K562 (cell line): ENCODE results near the gene BPHL. TPM values are rescaled to one million over a fixed set of nuclear protein-coding genes. Genes with fewer than 3 reads are reported as not detected.
A peak's percentile ranks its signal among the peaks of the same experiment; 100 is the strongest.

Experiments used
- BRF1 ChIP-seq: IDR thresholded peaks from 3 replicates; pipeline ENCODE4 v1.6.1; 2011; ENCODE audit warnings: borderline replicate concordance, mild to moderate bottlenecking; ENCODE audit not compliant: insufficient read length; ENCODE audit errors: extremely low read depth
- HNRNPH1 ChIP-seq: fragments of 200-400 bp; formaldehyde crosslinking; optimal IDR thresholded peaks from 2 replicates; pipeline ENCODE3; 2017; ENCODE audit warnings: low read depth, mild to moderate bottlenecking, low read length, moderate library complexity
- MIER1 ChIP-seq: fragments of 450-650 bp; IDR thresholded peaks from 2 replicates; pipeline ENCODE4 v1.6.1; 2016; ENCODE audit warnings: antibody characterized with exemption, mild to moderate bottlenecking, low read depth
- NR2F6 ChIP-seq: fragments of 450-650 bp; formaldehyde crosslinking; IDR thresholded peaks from 2 replicates; pipeline ENCODE4 v1.4.0; 2020; ENCODE audit warnings: mild to moderate bottlenecking
- NR3C1 ChIP-seq: sonication (generic); formaldehyde crosslinking; IDR thresholded peaks from 2 replicates; pipeline ENCODE4 v1.8.1; 2022; ENCODE audit warnings: missing genetic modification reagents
- PHB ChIP-seq: fragments of 250-450 bp; sonication (Bioruptor Pico); IDR thresholded peaks from 2 replicates; pipeline ENCODE4 v1.5.0; 2021
- PHB2 ChIP-seq: fragments of 450-650 bp; IDR thresholded peaks from 2 replicates; pipeline ENCODE4 v1.6.1; 2017; ENCODE audit warnings: low read depth
- PHF8 ChIP-seq: fragments of 200-600 bp; sonication (generic); IDR thresholded peaks from 2 replicates; pipeline ENCODE4 v1.6.1; 2012; ENCODE audit warnings: mixed run types, mild to moderate bottlenecking, inconsistent platforms, low read length, moderate library complexity, borderline replicate concordance
- PML ChIP-seq: IDR thresholded peaks from 2 replicates; pipeline ENCODE4 v1.6.1; 2012; ENCODE audit warnings: low read length, inconsistent platforms
- POLR2AphosphoS5 ChIP-seq: IDR thresholded peaks from 2 replicates; pipeline ENCODE4 v1.6.1; 2011; ENCODE audit warnings: mild to moderate bottlenecking, low read depth, low read length, moderate library complexity; ENCODE audit not compliant: control insufficient read depth, insufficient read depth
- RAD51 ChIP-seq: fragments of 450-650 bp; IDR thresholded peaks from 2 replicates; pipeline ENCODE4 v1.7.1; 2016; ENCODE audit warnings: low read depth, mild to moderate bottlenecking, borderline replicate concordance
- SAP30 ChIP-seq: fragments of 200-600 bp; sonication (generic); IDR thresholded peaks from 2 replicates; pipeline ENCODE4 v1.6.1; 2012; ENCODE audit warnings: borderline replicate concordance, low read depth, mild to moderate bottlenecking, moderate library complexity, low read length, control low read depth, inconsistent platforms; ENCODE audit not compliant: insufficient read depth, poor library complexity, severe bottlenecking
- TAF9B ChIP-seq: fragments of 450-650 bp; IDR thresholded peaks from 2 replicates; pipeline ENCODE4 v1.6.1; 2018; ENCODE audit warnings: mild to moderate bottlenecking; ENCODE audit not compliant: partially characterized antibody
- YY1 ChIP-seq, 3 experiments: IDR thresholded peaks; 2 replicates each; pipeline ENCODE4 v1.6.1; 2011; ENCODE audit warnings: low read length in 2 of 3, mild to moderate bottlenecking in 2 of 3, moderate library complexity in 2 of 3, borderline replicate concordance in 1 of 3, control low read depth in 1 of 3, low read depth in 1 of 3; ENCODE audit not compliant: insufficient read depth in 3 of 3, insufficient replicate concordance in 2 of 3, control insufficient read depth in 1 of 3, insufficient read length in 1 of 3; ENCODE audit errors: extremely low read depth in 1 of 3
- ZBTB1 ChIP-seq: sonication (generic); formaldehyde crosslinking; IDR thresholded peaks from 2 replicates; pipeline ENCODE4 v1.8.1; 2023; ENCODE audit warnings: missing genetic modification reagents, low read depth, mild to moderate bottlenecking, borderline replicate concordance
- ZNF408 ChIP-seq: fragments of 250-450 bp; sonication (Bioruptor Pico); IDR thresholded peaks from 2 replicates; pipeline ENCODE4 v1.4.0; 2020; ENCODE audit warnings: low read depth, mild to moderate bottlenecking, moderate library complexity
- polyA plus RNA-seq, 8 experiments: library from polyadenylated mRNA; depleted of rRNA in 4 of 8; stranded (reverse) in 5 of 8; unstranded in 3 of 8; fragments of >200 nt; fragmentation: Nextera tagmentation in 2 of 8; fragmentation: Illumina TruSeq in 1 of 8; extraction: Ambion mirVana in 2 of 8; extraction: Trizol in 1 of 8; gene quantifications; 2 replicates each; pipeline versions ENCODE4 v1.2.1 to v1.2.3, GENCODE V29; 2011 to 2014; ENCODE audit warnings: inconsistent platforms in 1 of 8, missing spikeins in 1 of 8
- total RNA-seq, 7 experiments: library from RNA; depleted of rRNA in 6 of 7; stranded (reverse); fragments of >200 nt in 6 of 7; fragmentation: Illumina TruSeq in 2 of 7; extraction: Trizol in 2 of 7; gene quantifications; 2 replicates each; pipeline versions ENCODE4 v1.2.1 to v1.2.3, GENCODE V29; 2011 to 2021; ENCODE audit warnings: low replicate concordance in 1 of 7
- TF ChIP-seq, protein P1 (sequence below): sonication (generic); formaldehyde crosslinking; IDR thresholded peaks from 2 replicates; pipeline ENCODE4 v1.8.1; 2022; ENCODE audit warnings: missing genetic modification reagents
- TF ChIP-seq, protein P2 (sequence below), 2 experiments: fragments of 450-650 bp in 1 of 2; sonication (generic) in 1 of 2; formaldehyde crosslinking in 1 of 2; IDR thresholded peaks in 1 of 2; conservative IDR thresholded peaks in 1 of 2; 2 replicates each; pipeline versions ENCODE4 v1.6.1 to v1.8.1; 2016 to 2023; ENCODE audit warnings: mild to moderate bottlenecking in 2 of 2, moderate library complexity in 2 of 2, inconsistent platforms in 1 of 2, missing genetic modification reagents in 1 of 2
- TF ChIP-seq, protein P3 (sequence below): fragments of 450-650 bp; IDR thresholded peaks from 2 replicates; pipeline ENCODE4 v1.7.0; 2016; ENCODE audit warnings: borderline replicate concordance
- TF ChIP-seq, protein P4 (sequence below): fragments of 250-450 bp; sonication (Bioruptor Pico); IDR thresholded peaks from 2 replicates; pipeline ENCODE4 v1.4.0; 2020; ENCODE audit warnings: borderline replicate concordance

The BPHL gene
- total and polyA plus RNA-seq, 9 of the 15 experiments (the other 6 are each of a cell fraction or from before 2014, with no cell fraction given), result 3.5 to 17.4 (median 8.2) TPM

DNA sequence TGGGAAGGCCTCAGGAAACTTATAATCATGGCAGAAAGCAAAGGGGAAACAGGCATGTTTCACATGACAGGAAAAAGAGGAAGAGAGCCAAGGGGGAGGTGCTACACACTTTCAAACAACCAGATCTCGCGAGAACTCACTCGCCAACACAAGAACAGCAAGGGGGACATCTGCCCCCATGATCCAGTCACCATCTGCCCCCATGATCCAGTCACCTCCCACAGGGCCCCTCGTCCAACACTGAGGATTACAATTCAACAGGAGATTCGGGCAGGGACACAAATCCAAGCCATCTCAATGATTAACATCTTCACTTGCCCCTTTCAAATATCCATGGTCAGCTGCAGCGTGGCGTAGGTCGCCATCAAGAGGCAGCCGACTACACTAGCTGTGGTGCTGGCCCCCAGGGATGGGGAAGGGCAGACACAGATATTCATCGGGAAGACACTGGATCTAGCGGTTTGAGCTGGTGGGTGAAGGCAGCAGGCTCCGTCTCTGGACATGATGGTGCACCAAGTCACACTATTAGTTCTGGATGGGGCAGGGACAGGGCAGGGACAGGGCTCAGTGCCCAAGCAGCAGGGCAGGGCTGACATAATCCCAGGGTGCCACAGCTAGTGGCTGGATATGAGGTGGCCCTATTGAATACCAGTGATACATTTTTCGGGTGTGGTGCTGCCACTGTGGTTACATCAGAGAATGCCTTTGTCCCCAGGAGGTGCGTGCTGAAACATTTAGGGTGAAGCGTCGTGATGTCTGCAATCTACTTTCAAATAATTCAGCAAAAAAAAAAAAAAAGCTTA, 77.4 kb downstream of the BPHL start (continued):
- TF ChIP-seq, protein P1, sequence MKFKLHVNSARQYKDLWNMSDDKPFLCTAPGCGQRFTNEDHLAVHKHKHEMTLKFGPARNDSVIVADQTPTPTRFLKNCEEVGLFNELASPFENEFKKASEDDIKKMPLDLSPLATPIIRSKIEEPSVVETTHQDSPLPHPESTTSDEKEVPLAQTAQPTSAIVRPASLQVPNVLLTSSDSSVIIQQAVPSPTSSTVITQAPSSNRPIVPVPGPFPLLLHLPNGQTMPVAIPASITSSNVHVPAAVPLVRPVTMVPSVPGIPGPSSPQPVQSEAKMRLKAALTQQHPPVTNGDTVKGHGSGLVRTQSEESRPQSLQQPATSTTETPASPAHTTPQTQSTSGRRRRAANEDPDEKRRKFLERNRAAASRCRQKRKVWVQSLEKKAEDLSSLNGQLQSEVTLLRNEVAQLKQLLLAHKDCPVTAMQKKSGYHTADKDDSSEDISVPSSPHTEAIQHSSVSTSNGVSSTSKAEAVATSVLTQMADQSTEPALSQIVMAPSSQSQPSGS (CRISPR knock-in tag), result no peak
- TF ChIP-seq, protein P2, sequence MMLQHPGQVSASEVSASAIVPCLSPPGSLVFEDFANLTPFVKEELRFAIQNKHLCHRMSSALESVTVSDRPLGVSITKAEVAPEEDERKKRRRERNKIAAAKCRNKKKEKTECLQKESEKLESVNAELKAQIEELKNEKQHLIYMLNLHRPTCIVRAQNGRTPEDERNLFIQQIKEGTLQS (IDR thresholded peaks at IDR 0.05), result no peak; the same call in 1 of the 2 replicates
- TF ChIP-seq, protein P2 (CRISPR knock-in tag; conservative IDR thresholded peaks at IDR 0.05), result no peak
- peak; percentile 42; the same call in 1 of the 2 replicates for TF ChIP-seq PHF8
- TF ChIP-seq MIER1, result no peak
- TF ChIP-seq, protein P3, sequence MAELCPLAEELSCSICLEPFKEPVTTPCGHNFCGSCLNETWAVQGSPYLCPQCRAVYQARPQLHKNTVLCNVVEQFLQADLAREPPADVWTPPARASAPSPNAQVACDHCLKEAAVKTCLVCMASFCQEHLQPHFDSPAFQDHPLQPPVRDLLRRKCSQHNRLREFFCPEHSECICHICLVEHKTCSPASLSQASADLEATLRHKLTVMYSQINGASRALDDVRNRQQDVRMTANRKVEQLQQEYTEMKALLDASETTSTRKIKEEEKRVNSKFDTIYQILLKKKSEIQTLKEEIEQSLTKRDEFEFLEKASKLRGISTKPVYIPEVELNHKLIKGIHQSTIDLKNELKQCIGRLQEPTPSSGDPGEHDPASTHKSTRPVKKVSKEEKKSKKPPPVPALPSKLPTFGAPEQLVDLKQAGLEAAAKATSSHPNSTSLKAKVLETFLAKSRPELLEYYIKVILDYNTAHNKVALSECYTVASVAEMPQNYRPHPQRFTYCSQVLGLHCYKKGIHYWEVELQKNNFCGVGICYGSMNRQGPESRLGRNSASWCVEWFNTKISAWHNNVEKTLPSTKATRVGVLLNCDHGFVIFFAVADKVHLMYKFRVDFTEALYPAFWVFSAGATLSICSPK, result no peak
- TF ChIP-seq SAP30, result no peak
- TF ChIP-seq NR2F6 (CRISPR knock-in tag), result no peak
- TF ChIP-seq, protein P4, sequence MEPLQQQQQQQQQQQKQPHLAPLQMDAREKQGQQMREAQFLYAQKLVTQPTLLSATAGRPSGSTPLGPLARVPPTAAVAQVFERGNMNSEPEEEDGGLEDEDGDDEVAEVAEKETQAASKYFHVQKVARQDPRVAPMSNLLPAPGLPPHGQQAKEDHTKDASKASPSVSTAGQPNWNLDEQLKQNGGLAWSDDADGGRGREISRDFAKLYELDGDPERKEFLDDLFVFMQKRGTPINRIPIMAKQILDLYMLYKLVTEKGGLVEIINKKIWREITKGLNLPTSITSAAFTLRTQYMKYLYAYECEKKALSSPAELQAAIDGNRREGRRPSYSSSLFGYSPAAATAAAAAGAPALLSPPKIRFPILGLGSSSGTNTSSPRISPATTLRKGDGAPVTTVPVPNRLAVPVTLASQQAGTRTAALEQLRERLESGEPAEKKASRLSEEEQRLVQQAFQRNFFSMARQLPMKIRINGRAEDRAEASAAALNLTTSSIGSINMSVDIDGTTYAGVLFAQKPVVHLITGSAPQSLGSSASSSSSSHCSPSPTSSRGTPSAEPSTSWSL, result no peak
- no peak for TF ChIP-seq ZBTB1 (CRISPR knock-in tag)
- TF ChIP-seq RAD51, result no peak
- TF ChIP-seq PML, result peak; percentile 50; the same call in 1 of the 2 replicates
- no peak for TF ChIP-seq HNRNPH1
- TF ChIP-seq ZNF408 (CRISPR knock-in tag), result no peak
- TF ChIP-seq YY1 (IDR thresholded peaks at IDR 0.05; ENCODE audit: borderline replicate concordance in 1 of 3, control insufficient read depth in 1 of 3, extremely low read depth in 1 of 3, insufficient read depth in 3 of 3, insufficient read length in 1 of 3, insufficient replicate concordance in 2 of 3, low read depth in 1 of 3, low read length in 2 of 3), result no peak
- no peak for TF ChIP-seq PHB2
- TF ChIP-seq NR3C1 (CRISPR knock-in tag), result no peak
- TF ChIP-seq TAF9B, result peak; percentile 16
- TF ChIP-seq POLR2AphosphoS5, result no peak
- no peak for TF ChIP-seq PHB (CRISPR knock-in tag)
- TF ChIP-seq BRF1, result no peak
